HEK293 (cell line): Measurements from ENCODE around the gene UNK.

Experiments used
- HOXA7 ChIP-seq: sonication (generic); formaldehyde crosslinking; IDR thresholded peaks from 2 replicates; pipeline ENCODE4 v1.8.1; 2022; ENCODE audit warnings: missing genetic modification reagents, borderline replicate concordance
- ZBTB7A ChIP-seq: fragments of 450-650 bp; formaldehyde crosslinking; IDR thresholded peaks from 2 replicates; pipeline ENCODE4 v1.5.1; 2016; ENCODE audit warnings: low read depth, missing biosample characterization, missing genetic modification characterization
- TF ChIP-seq, protein P1 (sequence below): fragments of 450-650 bp; formaldehyde crosslinking; IDR thresholded peaks from 2 replicates; pipeline ENCODE4 v1.5.1; 2016; ENCODE audit warnings: missing biosample characterization, missing genetic modification characterization

DNA sequence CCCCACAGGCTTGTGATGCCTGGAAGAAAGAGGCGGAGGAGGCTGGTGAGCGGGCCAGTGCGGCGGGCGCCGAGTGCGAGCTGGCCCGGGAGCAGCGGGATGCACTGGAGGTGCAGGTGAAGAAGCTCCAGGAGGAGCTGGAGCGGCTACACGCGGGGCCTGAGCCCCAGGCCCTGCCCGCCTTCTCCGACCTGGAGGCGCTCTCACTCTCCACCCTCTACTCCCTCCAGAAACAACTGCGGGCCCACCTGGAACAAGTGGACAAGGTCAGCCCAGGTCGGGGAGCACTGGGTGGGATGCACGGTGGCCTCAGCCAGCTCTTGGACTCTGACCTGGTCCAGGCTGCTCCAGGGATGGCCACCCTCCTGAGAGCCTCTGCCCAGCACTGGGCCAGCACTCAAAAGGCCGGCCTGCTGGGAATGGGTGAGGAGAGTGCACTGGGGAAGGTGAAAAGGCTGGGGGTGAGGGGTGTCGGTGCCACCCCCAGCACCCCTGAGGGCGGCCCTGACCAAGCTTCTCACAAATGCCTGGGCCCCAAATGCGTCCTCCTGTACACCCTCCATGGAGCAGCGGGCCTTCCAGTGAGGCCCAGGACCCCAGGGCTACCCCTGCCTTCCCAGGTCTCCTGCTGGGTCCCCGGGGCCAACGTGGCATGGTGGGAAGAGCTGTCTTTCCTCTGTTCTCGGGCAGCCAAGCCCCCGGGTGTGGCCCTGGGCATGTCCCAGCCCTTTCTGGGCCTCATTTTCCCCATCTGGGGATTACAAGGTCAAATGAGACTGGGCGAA lies 38.8 kb downstream of the UNK start:
- TF ChIP-seq, protein P1, sequence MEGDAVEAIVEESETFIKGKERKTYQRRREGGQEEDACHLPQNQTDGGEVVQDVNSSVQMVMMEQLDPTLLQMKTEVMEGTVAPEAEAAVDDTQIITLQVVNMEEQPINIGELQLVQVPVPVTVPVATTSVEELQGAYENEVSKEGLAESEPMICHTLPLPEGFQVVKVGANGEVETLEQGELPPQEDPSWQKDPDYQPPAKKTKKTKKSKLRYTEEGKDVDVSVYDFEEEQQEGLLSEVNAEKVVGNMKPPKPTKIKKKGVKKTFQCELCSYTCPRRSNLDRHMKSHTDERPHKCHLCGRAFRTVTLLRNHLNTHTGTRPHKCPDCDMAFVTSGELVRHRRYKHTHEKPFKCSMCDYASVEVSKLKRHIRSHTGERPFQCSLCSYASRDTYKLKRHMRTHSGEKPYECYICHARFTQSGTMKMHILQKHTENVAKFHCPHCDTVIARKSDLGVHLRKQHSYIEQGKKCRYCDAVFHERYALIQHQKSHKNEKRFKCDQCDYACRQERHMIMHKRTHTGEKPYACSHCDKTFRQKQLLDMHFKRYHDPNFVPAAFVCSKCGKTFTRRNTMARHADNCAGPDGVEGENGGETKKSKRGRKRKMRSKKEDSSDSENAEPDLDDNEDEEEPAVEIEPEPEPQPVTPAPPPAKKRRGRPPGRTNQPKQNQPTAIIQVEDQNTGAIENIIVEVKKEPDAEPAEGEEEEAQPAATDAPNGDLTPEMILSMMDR (tag by site-specific recombination): no peak
- TF ChIP-seq HOXA7 (CRISPR knock-in tag) (no peak), ZBTB7A (tag by site-specific recombination) (no peak)
